K562 (cell line): ENCODE results near the gene CCDC85A. TPM values are rescaled to one million over a fixed set of nuclear protein-coding genes. Genes with fewer than 3 reads are reported as not detected.

ENCODE experiments used
- ATAC-seq: fragments of 200-7000 bp; cut with Tn5 transposase; 3 replicates; pipeline ENCODE4 v1.9.1; 2020; ENCODE audit warnings: moderate library complexity
- BruUV-seq: library from RNA; stranded (reverse); fragments of 400-500 nt; replicated peaks from 2 replicates; lab custom pipeline; 2021; lab: Mats Ljungman, UMichigan
- CTCF ChIA-PET: fragments of 300-600 bp; formaldehyde crosslinking; extraction: SDS; loops from one replicate; lab custom pipeline; 2021; ENCODE audit warnings: low intra/inter-chr PET ratio; lab: Yijun Ruan, JAX
- POLR2A ChIA-PET: fragments of 300-600, 350-650 bp; sonication (Branson Sonifier 250); formaldehyde crosslinking; extraction: SDS; loops from one replicate; lab custom pipeline; 2021; ENCODE audit warnings: antibody characterized with exemption, inconsistent platforms; lab: Yijun Ruan, JAX
- DNase-seq, 4 experiments: peaks; one replicate each; pipeline versions ENCODE4 v3.0.0 to v3.0.0-alpha.2; 2011 to 2018; ENCODE audit warnings: low spot score in 3 of 4, mixed read lengths in 3 of 4; ENCODE audit errors: extremely low read depth in 1 of 4
- FAIRE-seq: peaks from 2 replicates; lab custom pipeline; 2011; peaks lifted over from hg19 to GRCh38; lab: Jason Lieb, UNC
- H2AFZ ChIP-seq: 2 replicates; pipeline ENCODE4 v1.6.0; 2011; ENCODE audit warnings: low read depth, low read length, control low read depth, inconsistent platforms
- H3K27ac ChIP-seq: fragments of 200-600 bp; 3 replicates; pipeline ENCODE4 v1.8.0; 2011; ENCODE audit warnings: low read depth, mild to moderate bottlenecking, control low read depth, inconsistent platforms, low read length, moderate library complexity, mixed read lengths; ENCODE audit errors: extremely low read depth
- H3K27me3 ChIP-seq, 2 experiments: fragments of 300-600 bp in 1 of 2; 2 replicates in 1 of 2; 3 replicates in 1 of 2; pipeline versions ENCODE4 v1.6.0 to v1.8.0; 2011; ENCODE audit warnings: inconsistent platforms in 2 of 2, low read length in 2 of 2, mild to moderate bottlenecking in 1 of 2, mixed read lengths in 1 of 2, moderate library complexity in 1 of 2; ENCODE audit not compliant: control insufficient read depth in 2 of 2, insufficient read depth in 2 of 2
- H3K36me3 ChIP-seq: fragments of 300-600 bp; 3 replicates; pipeline ENCODE4 v1.8.0; 2011; ENCODE audit warnings: mild to moderate bottlenecking, low read length, inconsistent platforms; ENCODE audit not compliant: control insufficient read depth, insufficient read depth
- H3K4me1 ChIP-seq, 2 experiments: fragments of 200-600 bp in 1 of 2; replicated peaks in 1 of 2; 2 replicates in 1 of 2; 3 replicates in 1 of 2; pipeline versions ENCODE4 v1.5.1 to v1.8.0; 2011; ENCODE audit warnings: inconsistent platforms in 2 of 2, low read length in 2 of 2, mild to moderate bottlenecking in 1 of 2, mixed read lengths in 1 of 2, moderate library complexity in 1 of 2; ENCODE audit not compliant: control insufficient read depth in 2 of 2, insufficient read depth in 2 of 2
- H3K4me2 ChIP-seq: 2 replicates; pipeline ENCODE4 v1.6.1; 2011; ENCODE audit warnings: low read length, control low read depth, inconsistent platforms, mixed read lengths; ENCODE audit not compliant: insufficient read depth
- H3K4me3 ChIP-seq: fragments of 200-600 bp; sonication (generic), shearing (Covaris generic); 2 replicates; pipeline ENCODE4 v1.5.1; 2016; ENCODE audit warnings: control low read depth, inconsistent platforms
- H3K79me2 ChIP-seq: fragments of 200-600 bp; 3 replicates; pipeline ENCODE4 v1.8.0; 2011; ENCODE audit warnings: low read length, inconsistent platforms; ENCODE audit not compliant: control insufficient read depth, insufficient read depth
- H3K9ac ChIP-seq, 2 experiments: 2 replicates each; pipeline versions ENCODE4 v1.6.0 to v1.6.1; 2011; ENCODE audit warnings: low read depth in 2 of 2, low read length in 2 of 2, control low read depth in 1 of 2, inconsistent platforms in 1 of 2, mild to moderate bottlenecking in 1 of 2, mixed read lengths in 1 of 2; ENCODE audit not compliant: insufficient read depth in 1 of 2
- H3K9me1 ChIP-seq: one replicate; pipeline ENCODE4 v1.6.0; 2011; ENCODE audit warnings: inconsistent platforms, mild to moderate bottlenecking, low read length, moderate library complexity; ENCODE audit not compliant: control insufficient read depth, insufficient read depth
- H3K9me3 ChIP-seq: replicated peaks from 2 replicates; pipeline ENCODE4 v1.5.1; 2011; ENCODE audit warnings: low read depth, low read length, inconsistent platforms; ENCODE audit not compliant: control insufficient read depth, insufficient read depth
- H4K20me1 ChIP-seq: replicated peaks from 2 replicates; pipeline ENCODE4 v1.6.1; 2011; ENCODE audit warnings: low read length, inconsistent platforms, mixed read lengths; ENCODE audit not compliant: control insufficient read depth, insufficient read depth
- BMI1 ChIP-seq: fragments of 150-350 bp; IDR thresholded peaks from 2 replicates; pipeline ENCODE4 v1.6.1; 2014; ENCODE audit warnings: low read length
- CTCF ChIP-seq, 3 experiments: IDR thresholded peaks in 2 of 3; conservative IDR thresholded peaks in 1 of 3; 2 replicates each; pipeline ENCODE4 v1.5.1; 2011 to 2012; ENCODE audit warnings: low read length in 3 of 3, mild to moderate bottlenecking in 3 of 3, control low read depth in 2 of 3, improper control_type of control experiment in 1 of 3, inconsistent platforms in 1 of 3, low read depth in 1 of 3, mixed read lengths in 1 of 3, moderate library complexity in 1 of 3; ENCODE audit not compliant: insufficient read depth in 2 of 3
- ERF ChIP-seq: fragments of 450-650 bp; formaldehyde crosslinking; IDR thresholded peaks from 2 replicates; pipeline ENCODE4 v1.4.0; 2020; ENCODE audit warnings: mild to moderate bottlenecking, mixed read lengths
- GTF3C2 ChIP-seq: IDR thresholded peaks from 3 replicates; pipeline ENCODE4 v1.6.1; 2011; ENCODE audit warnings: borderline replicate concordance, mild to moderate bottlenecking, moderate library complexity; ENCODE audit not compliant: insufficient read length; ENCODE audit errors: extremely low read depth
- POLR2AphosphoS2 ChIP-seq: IDR thresholded peaks from 2 replicates; pipeline ENCODE4 v1.6.1; 2012; ENCODE audit warnings: low read length, improper control_type of control experiment
- POLR2B ChIP-seq: fragments of 450-650 bp; IDR thresholded peaks from 2 replicates; pipeline ENCODE4 v1.6.1; 2018; ENCODE audit warnings: low read depth; ENCODE audit not compliant: partially characterized antibody
- ZFP36 ChIP-seq: fragments of 150-350 bp; IDR thresholded peaks from 2 replicates; pipeline ENCODE4 v1.6.1; 2018; ENCODE audit warnings: low read length, low read depth; ENCODE audit not compliant: partially characterized antibody
- ZNF79 ChIP-seq: fragments of 250-450 bp; sonication (Bioruptor Pico); IDR thresholded peaks from 2 replicates; pipeline ENCODE4 v1.4.0; 2020; ENCODE audit warnings: low read depth, mild to moderate bottlenecking, moderate library complexity
- WGBS: fragments of 100-300 bp; shearing (Covaris generic); methylation state at CpG from one replicate; pipeline ENCODE4 v1.1.6; 2016; ENCODE audit warnings: low coverage, mixed read lengths; ENCODE audit not compliant: insufficient coverage; ENCODE audit errors: missing lambda C conversion rate; 5-methylcytosine and 5-hydroxymethylcytosine counted together
- in situ Hi-C: fragments of 300-500 bp; cut with MboI; formaldehyde crosslinking; loops from 4 replicates; pipeline ENCODE4 v1.15.0; 2018; ENCODE audit warnings: inconsistent platforms, mixed read lengths
- intact Hi-C: fragments of 100-400 bp; cut with micrococcal nuclease; formaldehyde crosslinking; loops from 2 replicates; pipeline ENCODE4 v1.14.2; 2022
- polyA plus RNA-seq, 8 experiments: library from polyadenylated mRNA; depleted of rRNA in 4 of 8; stranded (reverse) in 5 of 8; unstranded in 3 of 8; fragments of >200 nt; fragmentation: Nextera tagmentation in 2 of 8; fragmentation: Illumina TruSeq in 1 of 8; extraction: Ambion mirVana in 2 of 8; extraction: Trizol in 1 of 8; gene quantifications; 2 replicates each; pipeline versions ENCODE4 v1.2.1 to v1.2.3, GENCODE V29; 2011 to 2014; ENCODE audit warnings: inconsistent platforms in 1 of 8, missing spikeins in 1 of 8
- total RNA-seq, 7 experiments: library from RNA; depleted of rRNA in 6 of 7; stranded (reverse); fragments of >200 nt in 6 of 7; fragmentation: Illumina TruSeq in 2 of 7; extraction: Trizol in 2 of 7; gene quantifications; 2 replicates each; pipeline versions ENCODE4 v1.2.1 to v1.2.3, GENCODE V29; 2011 to 2021; ENCODE audit warnings: low replicate concordance in 1 of 7

Gene CCDC85A
- total and polyA plus RNA-seq, 9 of the 15 experiments (the other 6 are each of a cell fraction or from before 2014, with no cell fraction given), result 0.03 to 0.14 (median 0.10) TPM; not detected in 5

- CTCF ChIA-PET, result no interaction called here
- Histone ChIP-seq H3K79me2 (no peaks in the 10 kb centered on the region), H3K27me3 (no peaks in the 10 kb centered on the region), H3K4me3 (no peak overlapping the region), H3K9me3 (no peaks in the 10 kb centered on the region), H3K27ac (no peak overlapping the region), H3K4me2 (no peak overlapping the region), H4K20me1 (no peaks in the 10 kb centered on the region), H3K4me1 (no peaks in the 10 kb centered on the region), H3K36me3 (no peaks in the 10 kb centered on the region), H3K9ac (no peak overlapping the region), H3K9me1 (no peaks in the 10 kb centered on the region), H2AFZ (no peak overlapping the region)
- DNase-seq (no peak), FAIRE-seq (no peak), ATAC-seq (no peak)
- intact Hi-C loops (no loop called here), in situ Hi-C loops (no loop called here)
- no TSS peak for BruUV-seq
- WGBS, result 2% methylated on average over 4 of the region's 4 CpGs
- POLR2A ChIA-PET, result no interaction called here
- no peak for TF ChIP-seq POLR2B
- no peak for TF ChIP-seq BMI1
Measured at GRCh38 chr2:56347881-56348280, 164.1 kb downstream of the CCDC85A start.

GRCh38 chr2:56348392-56349210 is 164.8 kb downstream of the CCDC85A start:
- no peak overlapping the region for H3K27ac ChIP-seq
- CTCF ChIA-PET, result no interaction called here
- intact Hi-C loops, result no loop called here
- no peaks in the 10 kb centered on the region for H3K36me3 ChIP-seq
- in situ Hi-C loops, result no loop called here
- H3K79me2 ChIP-seq, result no peaks in the 10 kb centered on the region
- H4K20me1 ChIP-seq, result no peaks in the 10 kb centered on the region
- under 1% methylated on average over 6 of the region's 6 CpGs for WGBS
- POLR2A ChIA-PET, result no interaction called here
- H2AFZ ChIP-seq, result no peak overlapping the region
- no peaks in the 10 kb centered on the region for H3K27me3 ChIP-seq
- no peak overlapping the region for H3K4me3 ChIP-seq
- no peak overlapping the region for H3K4me2 ChIP-seq
- no peaks in the 10 kb centered on the region for H3K9me1 ChIP-seq
- H3K4me1 ChIP-seq, result no peaks in the 10 kb centered on the region
- FAIRE-seq (no peak), ATAC-seq (no peak), DNase-seq (no peak)
- H3K9me3 ChIP-seq, result no peaks in the 10 kb centered on the region
- H3K9ac ChIP-seq, result no peak overlapping the region
- BruUV-seq, result no TSS peak
- TF ChIP-seq GTF3C2 (no peak), CTCF (IDR thresholded peaks at IDR 0.05 in 2 of 3, conservative IDR thresholded peaks at IDR 0.05 in 1 of 3; ENCODE audit: insufficient read depth in 2 of 3, low read depth in 1 of 3, low read length in 3 of 3) (no peak), ERF (CRISPR knock-in tag) (no peak), ZNF79 (CRISPR knock-in tag) (no peak), POLR2AphosphoS2 (no peak), ZFP36 (no peak)
